ENCODE data around the gene ABCF2. TPM values are rescaled to one million over a fixed set of nuclear protein-coding genes. Genes with fewer than 3 reads are reported as not detected.

ABCF2 gene
- total RNA-seq, 2 experiments from 2014 or later, result 48.1 to 56.2 TPM

DNA sequence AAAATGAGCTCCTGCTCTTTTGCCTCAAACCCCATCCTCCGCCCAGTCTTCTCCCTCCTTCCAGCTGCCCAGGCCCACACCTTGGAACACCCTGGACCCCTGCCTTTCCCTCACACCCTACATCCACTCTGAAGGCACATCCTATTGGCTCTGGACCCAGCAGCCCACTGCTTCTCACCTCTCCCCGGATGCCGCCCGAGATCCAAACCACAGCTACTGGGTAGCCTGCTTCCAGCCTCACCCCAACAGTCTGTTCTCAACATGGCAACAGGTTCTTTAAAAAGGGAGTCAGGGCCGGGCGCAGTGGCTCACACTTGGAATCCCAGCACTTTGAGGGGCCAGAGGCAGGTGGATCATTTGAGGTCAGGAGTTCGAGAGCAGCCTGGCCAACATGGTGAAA, 31.0 kb upstream of the ABCF2 start:
- CTCF ChIA-PET, result no interaction called here
- POLR2A ChIA-PET, result no interaction called here
- no peak for ATAC-seq

GRCh38 chr7:151256410-151257045, 29.5 kb upstream of the ABCF2 start:
- POLR2A ChIA-PET, result interaction anchor here (0.9 kb wide), 1 partner anchor 19 kb away, joined by 3 read pairs; no protein-coding TSS in a partner anchor
- Mint-ChIP-seq H3K4me3 (no peak overlapping the region), H3K27ac (no peak overlapping the region), H3K9me3 (no peaks in the 10 kb centered on the region), H3K4me1 (ENCODE audit: low read depth) (peaks cover 3% of the 10 kb centered on the region), H3K27me3 (peaks cover 6% of the 10 kb centered on the region), H3K36me3 (ENCODE audit: low read depth) (no peaks in the 10 kb centered on the region)
- CTCF ChIA-PET, result interaction anchor here (0.6 to 0.9 kb wide), 3 partner anchors 13 to 145 kb away, joined by 3 read pairs; no protein-coding TSS in a partner anchor
- DNase-seq (no peak), ATAC-seq (no peak)
- intact Hi-C loops (cut with micrococcal nuclease), result no loop called here
- no peak for TF ChIP-seq CTCF (IDR thresholded peaks at IDR 0.05)

More for the DNA sequence above, 31.0 kb upstream of the ABCF2 start:
- Mint-ChIP-seq H3K9me3 (no peaks in the 10 kb centered on the region), H3K4me3 (no peak overlapping the region), H3K36me3 (ENCODE audit: low read depth) (no peaks in the 10 kb centered on the region), H3K27me3 (no peaks in the 10 kb centered on the region), H3K4me1 (ENCODE audit: low read depth) (no peaks in the 10 kb centered on the region), H3K27ac (no peak overlapping the region)
- intact Hi-C loops (cut with micrococcal nuclease), result no loop called here
- DNase-seq, result no peak
- no peak for TF ChIP-seq CTCF (IDR thresholded peaks at IDR 0.05)

DNA sequence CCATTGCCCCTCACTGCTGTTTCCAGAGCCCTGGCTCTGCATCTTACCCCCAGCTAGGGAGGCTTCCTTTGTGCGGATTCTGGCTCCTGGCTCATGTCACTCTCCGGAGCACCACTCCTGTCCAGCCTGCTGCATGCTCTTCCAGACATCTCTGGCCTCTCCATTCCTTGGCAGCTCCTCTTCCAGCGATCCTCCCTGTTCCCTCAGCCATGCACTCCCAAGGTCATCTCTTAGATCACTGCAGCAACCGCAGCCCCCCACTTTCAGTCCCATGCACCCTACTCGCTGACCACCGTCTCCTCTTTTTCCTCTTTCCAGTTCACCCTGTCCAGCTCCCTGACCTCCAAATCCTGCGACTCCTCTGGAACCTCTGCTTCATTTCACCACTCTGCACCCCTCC, 28.4 kb upstream of the ABCF2 start:
- TF ChIP-seq CTCF (IDR thresholded peaks at IDR 0.05), result no peak
- intact Hi-C loops (cut with micrococcal nuclease), result no loop called here
- Mint-ChIP-seq H3K36me3 (ENCODE audit: low read depth) (no peaks in the 10 kb centered on the region), H3K9me3 (no peaks in the 10 kb centered on the region), H3K27ac (no peak overlapping the region), H3K27me3 (peaks cover 13% of the 10 kb centered on the region), H3K4me1 (ENCODE audit: low read depth) (peaks cover 9% of the 10 kb centered on the region), H3K4me3 (no peak overlapping the region)
- POLR2A ChIA-PET, result interaction anchor here (0.6 to 1.0 kb wide), 2 partner anchors 55 to 168 kb away, joined by 3 read pairs; no protein-coding TSS in a partner anchor
- CTCF ChIA-PET, result interaction anchor here (0.9 to 1.0 kb wide), 2 partner anchors 10 to 12 kb away, joined by 3 read pairs; no protein-coding TSS in a partner anchor
- DNase-seq (no peak), ATAC-seq (no peak)

- CTCF ChIA-PET, result interaction anchor here (0.9 to 1.0 kb wide), 3 partner anchors 10 to 11 kb away, joined by 3 read pairs; no protein-coding TSS in a partner anchor
- Mint-ChIP-seq H3K36me3 (ENCODE audit: low read depth) (no peaks in the 10 kb centered on the region), H3K9me3 (no peaks in the 10 kb centered on the region), H3K27me3 (peaks cover 19% of the 10 kb centered on the region), H3K27ac (no peak overlapping the region), H3K4me1 (ENCODE audit: low read depth) (peaks cover 9% of the 10 kb centered on the region), H3K4me3 (no peak overlapping the region)
- ATAC-seq (no peak), DNase-seq (no peak)
- POLR2A ChIA-PET, result interaction anchor here (1.0 kb wide), 1 partner anchor 55 kb away, joined by 3 read pairs; no protein-coding TSS in a partner anchor
- intact Hi-C loops (cut with micrococcal nuclease), result no loop called here
- TF ChIP-seq CTCF (IDR thresholded peaks at IDR 0.05), result no peak
These were observed 27.8 kb upstream of the ABCF2 start for GRCh38 chr7:151254851-151255250.

GRCh38 chr7:151254316-151254715, 27.3 kb upstream of the ABCF2 start:
- H3K27me3 Mint-ChIP-seq, result peaks cover 21% of the 10 kb centered on the region
- no peak overlapping the region for H3K4me3 Mint-ChIP-seq
- intact Hi-C loops (cut with micrococcal nuclease), result no loop called here
- CTCF ChIA-PET, result interaction anchor here (1.0 kb wide), 1 partner anchor 10 kb away, joined by 3 read pairs; no protein-coding TSS in a partner anchor
- ATAC-seq, result no peak
- no peak for TF ChIP-seq CTCF (IDR thresholded peaks at IDR 0.05)
- no peaks in the 10 kb centered on the region for H3K9me3 Mint-ChIP-seq
- no peak for DNase-seq
- H3K4me1 Mint-ChIP-seq (ENCODE audit: low read depth), result peaks cover 13% of the 10 kb centered on the region
- POLR2A ChIA-PET, result no interaction called here
- no peaks in the 10 kb centered on the region for H3K36me3 Mint-ChIP-seq (ENCODE audit: low read depth)
- H3K27ac Mint-ChIP-seq, result no peak overlapping the region
